ENCODE results near the gene EPG5. TPM values are rescaled to one million over a fixed set of nuclear protein-coding genes. Genes with fewer than 3 reads are reported as not detected.

Gene EPG5
- total and polyA plus RNA-seq, 9 of the 15 experiments (the other 6 are each of a cell fraction or from before 2014, with no cell fraction given) = 1.3 to 10.7 (median 5.2) TPM

GRCh38 chr18:45958730-45959129 is 8.4 kb downstream of the EPG5 start:
- H3K27ac ChIP-seq (ENCODE audit: extremely low read depth, low read depth, low read length) = no peak overlapping the region
- H2AFZ ChIP-seq (ENCODE audit: low read depth, low read length) = no peak overlapping the region
- H3K4me3 ChIP-seq = no peak overlapping the region
- in situ Hi-C loops (cut with MboI) (no loop called here), intact Hi-C loops (cut with micrococcal nuclease) (no loop called here)
- H3K4me2 ChIP-seq (ENCODE audit: insufficient read depth, low read length) = no peak overlapping the region
- FAIRE-seq (peak; percentile 40), ATAC-seq (no peak), DNase-seq (ENCODE audit: extremely low read depth in 1 of 4, low spot score in 3 of 4) (no peak)
- peaks cover 9% of the 10 kb centered on the region for H3K79me2 ChIP-seq (ENCODE audit: control insufficient read depth, insufficient read depth, low read length)
- POLR2A ChIA-PET = interaction anchor here (0.7 kb wide), 1 partner anchor 93 kb away, joined by 4 read pairs; no protein-coding TSS in a partner anchor
- H3K27me3 ChIP-seq (ENCODE audit: control insufficient read depth in 2 of 2, insufficient read depth in 2 of 2, low read length in 2 of 2) = no peaks in the 10 kb centered on the region
- H4K20me1 ChIP-seq (replicated peaks; ENCODE audit: control insufficient read depth, insufficient read depth, low read length) = no peaks in the 10 kb centered on the region
- no peaks in the 10 kb centered on the region for H3K9me3 ChIP-seq (replicated peaks; ENCODE audit: control insufficient read depth, insufficient read depth, low read depth, low read length)
- H3K9me1 ChIP-seq (ENCODE audit: control insufficient read depth, insufficient read depth, low read length) = no peaks in the 10 kb centered on the region
- peaks cover 0 to 4% of the 10 kb centered on the region in 2 experiments; a peak in 2 of 5 replicates for H3K4me1 ChIP-seq (replicated peaks in 1 of 2; ENCODE audit: control insufficient read depth in 2 of 2, insufficient read depth in 2 of 2, low read length in 2 of 2)
- no TSS peak for BruUV-seq (replicated peaks)
- H3K36me3 ChIP-seq (ENCODE audit: control insufficient read depth, insufficient read depth, low read length) = peaks cover 23% of the 10 kb centered on the region
- no peak overlapping the region for H3K9ac ChIP-seq (ENCODE audit: insufficient read depth in 1 of 2, low read depth in 2 of 2, low read length in 2 of 2)
- CTCF ChIA-PET (ENCODE audit: low intra/inter-chr PET ratio) = no interaction called here
- no peak for TF ChIP-seq USF1 (CRISPR knock-in tag; IDR thresholded peaks at IDR 0.05)
- TF ChIP-seq TEAD1 (CRISPR knock-in tag; IDR thresholded peaks at IDR 0.05) = no peak
- TF ChIP-seq GTF2B (IDR thresholded peaks at IDR 0.05; ENCODE audit: extremely low read depth, insufficient read length) = no peak
- TF ChIP-seq, protein P1, sequence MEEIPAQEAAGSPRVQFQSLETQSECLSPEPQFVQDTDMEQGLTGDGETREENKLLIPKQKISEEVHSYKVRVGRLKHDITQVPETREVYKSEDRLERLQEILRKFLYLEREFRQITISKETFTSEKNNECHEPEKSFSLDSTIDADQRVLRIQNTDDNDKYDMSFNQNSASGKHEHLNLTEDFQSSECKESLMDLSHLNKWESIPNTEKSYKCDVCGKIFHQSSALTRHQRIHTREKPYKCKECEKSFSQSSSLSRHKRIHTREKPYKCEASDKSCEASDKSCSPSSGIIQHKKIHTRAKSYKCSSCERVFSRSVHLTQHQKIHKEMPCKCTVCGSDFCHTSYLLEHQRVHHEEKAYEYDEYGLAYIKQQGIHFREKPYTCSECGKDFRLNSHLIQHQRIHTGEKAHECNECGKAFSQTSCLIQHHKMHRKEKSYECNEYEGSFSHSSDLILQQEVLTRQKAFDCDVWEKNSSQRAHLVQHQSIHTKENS (CRISPR knock-in tag; IDR thresholded peaks at IDR 0.05) = no peak
- TF ChIP-seq ZBTB8A (IDR thresholded peaks at IDR 0.05; ENCODE audit: partially characterized antibody) = no peak
- TF ChIP-seq NCOA2 (IDR thresholded peaks at IDR 0.05; ENCODE audit: partially characterized antibody in 2 of 2) = no peak
- TF ChIP-seq CEBPG (CRISPR knock-in tag; IDR thresholded peaks at IDR 0.05) = no peak
- TF ChIP-seq CEBPG (tag; conservative IDR thresholded peaks at IDR 0.05 in 1 of 2, IDR thresholded peaks at IDR 0.05 in 1 of 2) = no peak
- TF ChIP-seq ETS2 (tag; IDR thresholded peaks at IDR 0.05; ENCODE audit: borderline replicate concordance, poor library complexity, severe bottlenecking) = no peak
- no peak for TF ChIP-seq E2F8 (IDR thresholded peaks at IDR 0.05; ENCODE audit: low read depth, partially characterized antibody)
- no peak for TF ChIP-seq BCL6 (CRISPR knock-in tag; IDR thresholded peaks at IDR 0.05)
- TF ChIP-seq, protein P2, sequence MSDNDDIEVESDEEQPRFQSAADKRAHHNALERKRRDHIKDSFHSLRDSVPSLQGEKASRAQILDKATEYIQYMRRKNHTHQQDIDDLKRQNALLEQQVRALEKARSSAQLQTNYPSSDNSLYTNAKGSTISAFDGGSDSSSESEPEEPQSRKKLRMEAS (CRISPR knock-in tag; IDR thresholded peaks at IDR 0.05) = no peak
- TF ChIP-seq BMI1 (IDR thresholded peaks at IDR 0.05; ENCODE audit: low read length) = no peak
- TF ChIP-seq RUNX1 (IDR thresholded peaks at IDR 0.05; ENCODE audit: low read depth) = no peak
- no peak for TF ChIP-seq ZKSCAN3 (CRISPR knock-in tag; IDR thresholded peaks at IDR 0.05)
- no peak for TF ChIP-seq RHOXF2B (CRISPR knock-in tag; conservative IDR thresholded peaks at IDR 0.05)
- no peak for TF ChIP-seq DIDO1 (tag; IDR thresholded peaks at IDR 0.05; ENCODE audit: low read depth)
- no peak for TF ChIP-seq ZNF23 (CRISPR knock-in tag; IDR thresholded peaks at IDR 0.05)
